ENCODE data around the gene EIF1. TPM values are rescaled to one million over a fixed set of nuclear protein-coding genes. Genes with fewer than 3 reads are reported as not detected.
"Not testable (repeated sequence)": the region's sequence is repeated elsewhere in the genome, so short reads cannot be mapped to it uniquely, and the experiment has no call there.

Gene EIF1
- total and polyA plus RNA-seq, 2 of the 8 experiments (the other 6 are each of a cell fraction or from before 2014, with no cell fraction given) = 175 to 539 TPM

DNA sequence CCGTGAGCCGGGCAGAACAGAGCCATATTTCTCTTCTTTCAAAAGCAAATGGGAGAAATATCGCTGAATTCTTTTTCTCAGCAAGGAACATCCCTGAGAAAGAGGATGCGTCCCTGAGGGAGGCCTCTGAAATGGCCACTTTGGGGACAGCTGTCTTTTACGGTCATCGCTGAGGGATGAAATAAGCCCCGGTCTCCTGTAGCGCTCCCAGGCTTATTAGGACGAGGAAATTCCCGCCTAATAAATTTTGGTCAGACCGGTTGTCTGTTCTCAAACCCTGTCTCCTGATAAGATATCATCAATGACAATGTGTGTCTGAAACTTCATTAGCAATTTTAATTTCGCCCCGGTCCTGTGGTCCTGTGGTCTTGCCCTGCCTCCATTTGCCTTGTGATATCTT is 2.9 kb upstream of the EIF1 start:
- H3K18ac ChIP-seq (ENCODE audit: extremely low read depth, low read length); H3K9me3 ChIP-seq (ENCODE audit: insufficient read depth in 2 of 2, low read depth in 1 of 2, low read length in 1 of 2); H2BK15ac ChIP-seq (ENCODE audit: low read length); H3K79me1 ChIP-seq (ENCODE audit: low read depth, low read length); H4K20me1 ChIP-seq (replicated peaks in 1 of 2; ENCODE audit: control insufficient read depth in 1 of 2, insufficient read depth in 2 of 2, low read length in 2 of 2); H2BK12ac ChIP-seq (ENCODE audit: low read depth, low read length); H3K4me3 ChIP-seq (ENCODE audit: extremely low read depth in 1 of 4, insufficient read depth in 2 of 4, low read depth in 3 of 4, low read length in 4 of 4); H2BK120ac ChIP-seq (replicated peaks; ENCODE audit: low read depth, low read length); H3K9ac ChIP-seq (replicated peaks in 1 of 4; ENCODE audit: extremely low read depth in 1 of 4, low read depth in 3 of 4, low read length in 3 of 4); DNase-seq (ENCODE audit: low read depth in 1 of 2, low spot score in 2 of 2); H4K91ac ChIP-seq (replicated peaks; ENCODE audit: insufficient read length, low read length); H3K4me2 ChIP-seq (ENCODE audit: insufficient read depth in 1 of 2, low read depth in 2 of 2, low read length in 2 of 2); H4K8ac ChIP-seq (ENCODE audit: extremely low read depth, insufficient read depth, low read length); H2AK5ac ChIP-seq (ENCODE audit: low read depth, low read length); H3K56ac ChIP-seq (replicated peaks; ENCODE audit: insufficient read length, low read depth, low read length); H3K4ac ChIP-seq (replicated peaks; ENCODE audit: insufficient read length, low read depth, low read length); H2AFZ ChIP-seq (ENCODE audit: low read length); FAIRE-seq; H3K27me3 ChIP-seq (replicated peaks in 1 of 4; ENCODE audit: control insufficient read depth in 3 of 4, extremely low read depth in 1 of 4, insufficient read depth in 3 of 4, low read length in 3 of 4); H3K14ac ChIP-seq (ENCODE audit: insufficient read length); H2BK5ac ChIP-seq (ENCODE audit: low read depth, low read length); H3K23ac ChIP-seq (ENCODE audit: insufficient read length); H4K5ac ChIP-seq (ENCODE audit: insufficient read length, low read depth, low read length); H3K27ac ChIP-seq (ENCODE audit: low read depth, low read length); H3K23me2 ChIP-seq (ENCODE audit: low read depth, low read length); H2BK20ac ChIP-seq (ENCODE audit: low read length); H3K4me1 ChIP-seq (replicated peaks in 1 of 4; ENCODE audit: control insufficient read depth in 3 of 4, insufficient read depth in 4 of 4, low read length in 3 of 4): not testable (repeated sequence)
- POLR2A ChIA-PET (ENCODE audit: partially characterized antibody) = interaction anchor here (0.8 to 2.2 kb wide), 2 partner anchors 10 to 158 kb away, joined by 3 to 6 read pairs; partner anchors contain the start of gene KRT19
- Histone ChIP-seq H3K79me2 (ENCODE audit: control insufficient read depth in 1 of 2, insufficient read depth in 2 of 2, low read length in 2 of 2) (peaks cover 0 to 13% of the 10 kb centered on the region in 2 experiments; a peak in 3 of 4 replicates), H3K36me3 (ENCODE audit: control insufficient read depth in 2 of 4, insufficient read depth in 4 of 4, low read length in 3 of 4) (peaks cover 10 to 14% (median 12%) of the 10 kb centered on the region in 4 experiments)
- CTCF ChIA-PET (ENCODE audit: partially characterized antibody) = interaction anchor here (1.1 to 1.7 kb wide), 3 partner anchors 10 to 18 kb away, joined by 4 to 7 read pairs (median 6); no protein-coding TSS in a partner anchor
- WGBS, 2 experiments (ENCODE audit: extremely low coverage in 1 of 2, insufficient coverage in 1 of 2, insufficient read length in 1 of 2, insufficient replicate concordance in 2 of 2, low coverage in 1 of 2, low lambda C conversion rate in 2 of 2, missing lambda C conversion rate in 1 of 2) = 90% methylated on average over 13 of the region's 13 CpGs; no CpG with 5 or more reads in 1 of the 2 experiments
